GM19240 (cell line): Measurements from ENCODE around the gene ERAL1.
"Not testable (repeated sequence)": the region's sequence is repeated elsewhere in the genome, so short reads cannot be mapped to it uniquely, and the experiment has no call there.

Experiments used
- DNase-seq: peaks from one replicate; pipeline ENCODE4 v3.0.0; 2011; ENCODE audit warnings: low spot score; ENCODE audit not compliant: insufficient read length

ERAL1 gene

GRCh38 chr17:28849281-28849680, 5.5 kb upstream of the ERAL1 start:
- DNase-seq, result no peak

DNA sequence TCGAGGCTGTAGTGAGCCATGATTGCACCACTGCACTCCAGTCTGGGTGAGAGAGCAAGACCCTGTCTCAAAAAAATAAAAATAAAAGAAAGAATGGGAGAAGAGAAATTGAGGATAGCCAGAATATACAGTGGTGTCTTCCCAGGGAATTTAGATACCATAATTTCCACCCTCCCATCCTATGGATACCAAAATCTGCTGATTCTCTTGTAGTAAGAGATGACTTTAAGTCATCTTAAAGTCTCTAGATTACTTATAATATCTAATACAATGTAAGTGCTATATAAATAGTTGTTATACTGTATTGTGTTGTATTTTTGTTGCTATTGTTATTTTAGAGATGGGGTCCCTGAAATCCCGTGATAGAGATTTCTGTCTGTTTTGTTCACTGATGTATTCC, 1.5 kb upstream of the ERAL1 start:
- DNase-seq, result no peak

DNA sequence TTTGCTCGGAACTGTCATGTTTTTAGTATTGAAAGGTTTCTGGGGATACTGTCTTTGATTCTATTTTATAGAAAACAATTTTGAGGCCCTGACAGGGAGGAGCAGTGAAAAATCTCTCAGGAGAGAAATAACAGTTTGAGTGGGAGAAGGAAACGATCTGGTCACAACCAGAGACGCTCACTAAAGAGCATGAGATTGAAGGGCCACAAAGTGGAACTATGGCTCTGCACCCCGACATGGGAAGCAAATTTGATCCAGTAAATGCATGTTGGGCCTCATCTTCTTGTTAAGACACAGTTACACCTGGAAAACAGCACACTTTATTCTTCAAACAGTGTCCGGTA, 492 bp downstream of the ERAL1 start:
- no peak for DNase-seq

DNA sequence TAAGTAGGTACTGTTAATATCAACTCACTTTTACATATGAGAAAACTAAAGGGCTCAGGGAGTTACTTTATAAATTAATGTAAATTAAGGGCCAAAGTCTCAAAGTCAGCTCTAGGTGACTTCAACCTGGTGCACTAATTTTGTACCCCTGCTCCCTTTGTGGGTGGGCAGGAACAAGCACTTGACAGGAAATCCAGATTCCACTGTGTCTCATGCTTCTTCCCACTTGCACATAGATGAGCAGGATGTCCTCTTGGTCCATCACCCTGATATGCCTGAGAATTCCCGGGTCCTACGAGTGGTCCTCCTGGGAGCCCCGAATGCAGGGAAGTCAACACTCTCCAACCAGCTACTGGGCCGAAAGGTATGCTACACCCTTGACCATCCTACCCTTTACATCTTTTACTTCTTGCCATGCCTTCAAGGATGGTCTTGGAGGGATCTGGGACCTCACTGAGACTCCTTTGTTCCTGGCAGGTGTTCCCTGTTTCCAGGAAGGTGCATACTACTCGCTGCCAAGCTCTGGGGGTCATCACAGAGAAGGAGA, 1.3 kb downstream of the ERAL1 start:
- no peak for DNase-seq

GRCh38 chr17:28857905-28858800, 3.3 kb downstream of the ERAL1 start:
- no peak for DNase-seq

- no peak for DNase-seq
These were observed 4.1 kb downstream of the ERAL1 start for GRCh38 chr17:28858801-28859355.

DNA sequence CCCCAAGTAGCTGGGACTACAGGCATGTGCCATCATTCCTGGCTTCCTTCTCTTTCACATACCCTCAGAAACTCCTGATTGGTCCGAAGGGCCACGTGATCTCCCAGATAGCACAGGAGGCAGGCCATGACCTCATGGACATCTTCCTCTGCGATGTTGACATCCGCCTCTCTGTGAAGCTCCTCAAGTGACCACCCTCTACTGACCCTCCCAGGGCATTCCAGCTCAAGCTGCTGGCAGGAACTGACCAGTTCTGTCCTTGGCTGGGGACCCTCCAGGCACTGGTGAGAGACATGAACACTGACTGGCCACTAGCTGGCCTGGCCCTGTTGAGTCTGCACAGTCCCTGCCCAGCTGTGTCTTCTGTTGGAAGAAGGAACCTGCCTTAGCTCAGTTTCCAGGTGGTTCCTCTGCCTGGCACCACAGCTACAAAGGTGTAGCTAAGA, 5.6 kb downstream of the ERAL1 start:
- DNase-seq, result no peak

DNA sequence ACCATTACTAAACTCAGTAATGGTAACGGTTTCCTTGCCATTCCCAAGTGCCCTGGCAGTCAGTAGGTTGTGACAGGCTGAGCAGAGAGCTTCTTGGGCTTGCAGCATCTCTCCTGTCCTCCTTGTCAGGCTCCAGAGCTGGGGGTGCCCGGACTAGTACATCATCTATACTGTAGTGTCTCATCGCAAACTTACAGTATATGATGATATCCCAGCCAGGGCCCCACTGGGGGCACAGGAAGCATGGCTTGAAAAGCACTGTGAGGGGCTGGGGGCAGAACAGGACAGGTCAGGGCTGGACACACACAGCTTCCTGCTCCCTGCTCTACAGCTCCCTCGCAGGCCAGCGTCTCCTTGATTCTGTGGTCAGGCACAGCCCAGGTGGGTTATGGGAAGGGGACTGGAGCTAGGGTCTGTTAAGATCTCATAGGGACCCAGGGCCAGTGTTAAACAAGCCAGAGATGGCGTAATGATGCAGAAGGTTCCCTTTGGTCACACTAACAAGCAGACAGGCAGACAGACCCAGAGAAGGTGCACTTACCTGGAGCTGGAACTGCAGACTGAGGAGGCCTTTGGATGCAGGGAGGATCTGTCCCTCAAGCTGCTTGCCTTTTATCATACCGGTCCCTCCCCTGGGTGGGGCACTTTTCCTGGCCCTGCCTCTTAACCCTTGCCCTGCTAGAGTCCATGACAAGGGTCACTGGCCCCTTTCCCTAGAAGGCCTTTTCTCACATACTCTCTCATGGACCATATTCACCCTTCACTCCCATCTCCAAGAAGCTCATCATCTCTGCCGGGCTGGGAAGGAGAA, 6.8 kb downstream of the ERAL1 start:
- no peak for DNase-seq

- no peak for DNase-seq
These were observed 7.7 kb downstream of the ERAL1 start for GRCh38 chr17:28862561-28862960.

DNA sequence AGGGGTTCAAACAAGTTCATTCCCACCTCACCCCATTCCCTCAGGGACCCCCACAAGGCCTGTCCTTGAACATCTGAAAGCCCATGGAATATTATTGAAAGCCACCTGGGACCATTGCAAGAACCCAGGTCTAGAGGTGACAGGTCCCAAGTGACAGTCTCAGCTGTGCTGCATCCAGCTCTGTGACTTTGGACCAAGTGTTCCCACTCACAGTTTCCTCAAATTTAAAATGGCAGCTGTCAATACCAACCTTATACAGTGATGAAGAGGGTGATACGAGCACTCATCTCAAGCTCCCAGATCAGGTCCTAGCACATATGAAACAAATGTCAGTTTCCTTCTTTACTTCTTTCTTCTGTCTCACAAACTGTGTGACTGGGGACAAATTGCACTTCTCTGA, 9.1 kb downstream of the ERAL1 start:
- no peak for DNase-seq

DNA sequence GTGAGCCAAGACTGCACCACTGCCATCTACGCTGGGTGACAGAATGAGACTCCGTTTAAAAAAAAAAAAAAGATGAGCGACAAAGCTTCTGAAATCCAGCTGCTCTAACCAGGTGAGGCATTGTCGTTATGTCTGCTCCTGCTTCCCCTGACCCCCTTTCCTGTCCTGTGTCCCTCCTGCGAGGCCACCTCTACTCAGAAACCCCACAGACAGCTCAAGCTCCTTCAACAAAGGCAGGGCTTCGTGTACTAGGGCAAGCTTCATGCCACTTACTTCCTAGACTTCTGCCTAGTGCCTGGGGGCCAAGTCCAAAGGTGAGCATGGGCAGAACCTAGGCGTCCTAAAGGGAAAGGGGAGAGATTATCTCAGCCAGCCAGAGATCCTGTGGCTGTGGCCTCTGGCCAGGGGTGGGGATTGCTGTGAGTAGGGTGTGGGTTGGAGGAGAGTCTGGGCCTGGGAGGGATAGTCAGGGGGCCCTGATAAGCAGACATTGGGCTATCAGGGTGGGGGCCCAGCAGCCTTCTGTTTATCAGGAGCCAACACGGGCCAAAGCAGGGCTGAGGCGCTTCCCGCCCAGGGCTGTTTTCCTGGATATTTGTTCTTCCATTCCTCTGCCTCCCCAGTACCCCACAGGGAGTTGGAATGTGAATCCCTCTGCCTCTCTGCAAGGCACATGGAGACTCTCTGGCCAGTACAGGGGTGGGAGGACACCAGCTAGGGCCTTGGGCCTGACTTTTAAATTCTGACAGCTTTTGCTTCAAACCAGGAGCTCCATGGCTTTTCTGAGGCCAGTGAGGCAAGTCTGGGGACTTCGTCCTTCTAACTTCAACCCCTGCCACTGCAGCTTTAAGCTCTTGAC, 10.4 kb downstream of the ERAL1 start:
- DNase-seq, result no peak

DNA sequence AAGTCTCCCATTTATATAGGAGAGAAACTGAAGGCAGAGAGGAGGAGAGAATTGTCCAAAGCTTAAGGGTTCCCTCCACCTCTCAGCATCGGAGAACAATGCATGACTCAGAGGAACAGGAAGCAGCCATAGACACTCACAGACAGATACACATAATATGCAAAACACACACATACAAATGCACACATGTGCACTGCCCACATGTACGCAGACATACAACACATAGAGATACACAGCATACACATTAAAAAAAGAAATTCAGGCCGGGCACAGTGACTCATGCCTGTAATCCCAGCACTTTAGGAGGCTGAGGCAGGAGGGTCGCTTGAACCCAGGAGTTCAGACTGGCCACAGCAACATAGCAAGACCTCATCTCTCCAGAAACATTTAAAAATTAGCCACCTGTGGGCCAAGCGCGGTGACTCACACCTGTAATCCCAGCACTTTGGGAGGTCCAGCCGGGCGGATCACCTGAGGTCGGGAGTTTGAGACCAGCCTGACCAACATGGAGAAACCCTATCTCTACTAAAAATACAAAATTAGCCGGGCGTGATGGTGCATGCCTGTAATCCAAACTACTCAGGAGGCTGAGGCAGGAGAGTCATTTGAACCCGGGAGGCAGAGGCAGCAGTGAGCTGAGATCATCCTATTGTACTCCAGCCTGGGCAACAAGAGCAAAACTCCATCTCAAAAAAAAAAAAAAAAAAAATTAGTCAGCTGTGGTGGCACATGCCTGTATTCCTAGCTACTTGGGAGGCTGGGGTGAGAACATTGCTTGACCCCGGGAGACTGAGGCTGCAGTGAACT, 11.3 kb downstream of the ERAL1 start:
- no peak for DNase-seq

DNA sequence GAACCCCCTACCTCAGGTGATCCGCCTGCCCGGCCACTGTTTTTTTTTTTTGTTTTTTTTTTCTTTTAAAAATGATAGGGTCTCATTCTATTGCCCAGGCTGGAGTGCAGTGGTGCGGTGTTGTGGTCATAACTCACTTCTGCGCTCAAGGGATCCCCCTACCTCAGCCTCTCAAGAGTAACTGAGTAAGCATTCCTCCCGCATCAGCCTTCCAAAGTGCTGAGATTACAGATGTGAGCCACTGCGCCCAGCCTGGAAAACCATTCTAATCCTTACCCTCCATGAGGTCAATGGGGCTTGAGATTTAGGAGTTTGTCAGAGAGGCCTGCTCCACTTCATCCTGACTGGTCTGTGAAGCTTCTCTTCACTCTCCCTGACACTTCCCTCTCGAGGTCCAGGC, 12.5 kb downstream of the ERAL1 start:
- DNase-seq, result no peak

DNA sequence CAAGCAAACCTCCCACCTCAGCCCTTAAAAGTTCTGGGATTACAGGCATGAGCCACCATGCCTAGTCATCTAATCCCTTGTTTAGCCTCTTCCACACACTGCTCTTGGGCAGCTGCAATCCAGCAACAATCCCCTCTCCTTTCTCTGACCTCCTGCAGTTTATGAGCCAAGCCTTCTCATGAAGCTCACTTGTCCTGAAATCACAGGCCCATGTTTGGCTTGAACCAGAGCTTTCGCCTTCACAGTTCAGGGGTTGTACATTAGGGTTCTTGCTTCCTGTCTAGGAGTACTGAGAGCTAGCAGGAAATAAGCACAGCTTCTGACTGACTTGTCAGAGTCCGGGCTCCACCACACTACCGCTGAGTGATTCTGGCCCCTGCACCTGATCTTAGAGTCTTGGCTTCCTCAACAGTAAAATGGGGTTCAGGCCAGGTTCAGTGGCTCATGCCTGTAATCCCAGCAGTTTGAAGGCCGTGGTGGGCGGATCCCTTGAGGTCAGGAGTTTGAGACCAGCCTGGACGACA, 16.3 kb downstream of the ERAL1 start:
- peak; percentile 87 for DNase-seq

DNA sequence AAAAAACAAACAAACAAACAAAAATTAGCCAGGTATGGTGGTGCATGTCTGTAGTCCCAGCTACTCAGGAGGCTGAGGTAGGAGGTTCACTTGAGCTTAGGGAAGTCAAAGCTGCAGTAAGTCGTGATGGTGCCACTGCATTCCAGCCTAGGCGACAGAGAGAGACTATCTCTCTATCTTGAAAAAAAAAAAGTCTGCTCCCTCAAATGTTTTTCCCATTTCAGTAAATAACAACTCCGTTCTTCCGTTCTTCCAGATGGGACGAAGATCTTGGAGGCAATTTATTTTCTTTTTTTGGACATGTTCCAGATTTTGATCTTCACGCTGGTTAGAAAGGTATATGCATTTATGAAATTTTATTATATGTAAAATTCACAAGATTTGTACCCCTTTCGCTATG, 19.0 kb downstream of the ERAL1 start:
- no peak for DNase-seq

DNA sequence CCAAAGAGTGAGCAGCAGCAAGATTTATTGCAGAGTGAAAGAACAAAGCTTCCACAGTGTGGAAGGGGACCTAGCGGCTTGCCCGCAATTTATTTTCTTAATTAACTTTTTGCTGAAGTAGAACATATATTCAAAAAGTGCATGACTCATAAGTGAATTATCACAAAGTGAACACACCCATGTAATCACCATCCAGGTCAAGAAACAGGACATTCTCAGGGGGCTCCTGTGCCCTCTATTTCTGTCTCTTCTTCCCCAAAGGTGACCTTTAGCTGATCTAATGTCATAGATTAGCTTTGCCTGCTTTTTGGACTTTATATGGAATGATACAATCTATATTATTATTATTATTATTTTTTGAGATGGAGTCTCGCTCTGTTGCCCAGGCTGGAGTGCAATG, 19.9 kb downstream of the ERAL1 start:
- no peak for DNase-seq

DNA sequence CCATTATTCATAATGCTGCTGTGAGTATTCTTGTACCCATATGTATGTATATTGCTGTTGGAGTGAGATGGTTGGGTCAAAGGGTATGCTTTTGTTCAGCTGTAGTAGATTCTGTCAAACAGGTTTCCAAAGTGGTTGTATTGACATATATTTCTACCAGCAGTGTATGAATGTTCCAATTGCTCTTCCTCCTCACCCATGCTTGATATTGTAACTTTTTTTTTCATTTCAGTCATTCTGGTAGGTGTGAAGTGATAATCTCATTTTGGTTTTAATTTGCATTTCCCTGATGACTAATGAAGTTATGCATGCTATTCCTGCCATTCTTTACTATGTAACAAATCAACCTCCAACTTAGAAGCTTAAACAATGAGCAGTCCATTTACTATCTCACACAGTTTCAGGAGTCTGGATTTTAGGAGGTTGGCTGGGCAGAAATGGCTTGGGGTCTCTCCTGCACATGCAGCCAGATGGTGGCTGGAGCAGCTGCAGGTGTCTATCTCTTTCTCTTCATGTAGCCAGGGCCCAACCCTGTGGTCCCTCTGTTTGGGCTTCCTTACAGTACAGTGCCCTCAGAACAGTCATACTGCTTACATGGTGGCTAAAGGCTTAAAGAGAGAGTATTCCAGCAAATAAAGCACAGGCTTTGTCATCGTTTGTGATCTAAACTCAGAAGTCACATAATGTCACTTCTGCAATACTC, 21.2 kb downstream of the ERAL1 start:
- DNase-seq, result no peak

DNA sequence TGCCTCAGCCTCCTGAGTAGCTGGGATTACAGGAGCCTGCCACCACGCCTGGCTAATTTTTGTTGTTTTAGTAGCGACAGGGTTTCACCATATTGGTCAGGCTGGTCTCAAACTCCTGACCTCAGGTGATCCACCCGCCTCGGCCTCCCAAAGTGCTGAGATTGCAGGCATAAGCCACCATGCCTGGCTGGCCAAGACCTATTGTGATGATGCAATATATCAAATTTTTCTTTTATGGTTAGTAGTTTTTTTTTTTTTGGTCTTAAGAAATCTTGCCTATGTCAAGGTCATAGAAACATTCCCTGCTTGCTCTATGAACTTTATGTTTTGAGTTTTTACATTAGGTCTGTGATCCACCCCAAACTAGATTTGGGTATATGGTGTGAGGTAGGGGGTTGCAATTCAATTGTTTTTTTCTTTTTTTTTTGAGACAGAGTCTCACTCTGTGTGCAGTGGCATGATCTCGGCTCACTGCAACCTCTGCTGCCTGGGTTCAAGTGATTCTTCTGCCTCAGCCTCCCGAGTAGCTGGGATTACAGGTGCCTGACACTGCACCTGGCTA, 22.4 kb downstream of the ERAL1 start:
- DNase-seq, result not testable (repeated sequence)
